Muscle layer of colon (tissue), 2 donors: ENCODE data around the gene PRTN3.

Experiments used
- H3K27ac ChIP-seq: one replicate; pipeline ENCODE4 v1.7.0; 2013; ENCODE audit warnings: low read depth, mild to moderate bottlenecking, low read length, moderate library complexity
- H3K27me3 ChIP-seq, 2 donors: one replicate each; pipeline ENCODE4 v1.7.0; 2013; ENCODE audit warnings: low read length in 2 of 2, mild to moderate bottlenecking in 2 of 2; ENCODE audit not compliant: insufficient read depth in 2 of 2, control insufficient read depth in 1 of 2
- H3K36me3 ChIP-seq: one replicate; pipeline ENCODE4 v1.7.0; 2013; ENCODE audit warnings: mild to moderate bottlenecking, low read length; ENCODE audit not compliant: insufficient read depth
- H3K4me1 ChIP-seq: one replicate; pipeline ENCODE4 v1.7.0; 2013; ENCODE audit warnings: mild to moderate bottlenecking, low read length; ENCODE audit not compliant: insufficient read depth
- H3K4me3 ChIP-seq, 2 donors: one replicate each; pipeline ENCODE4 v1.7.0; 2013; ENCODE audit warnings: low read length in 2 of 2, low read depth in 1 of 2, mild to moderate bottlenecking in 1 of 2, moderate library complexity in 1 of 2
- H3K9ac ChIP-seq: one replicate; pipeline ENCODE4 v1.7.0; 2013; ENCODE audit warnings: low read length
- H3K9me3 ChIP-seq: one replicate; pipeline ENCODE4 v1.7.0; 2013; ENCODE audit warnings: mild to moderate bottlenecking, low read length
- donor health status: abdominal sarcoma.
- donor health status: Adenocarcinoma of cecum.

PRTN3 gene

GRCh38 chr19:840519-841206 is at the start of gene PRTN3:
Gene PRTN3 (plus strand): TSS chr19:840999. CDS start chr19:841009, 10 bp downstream.
- no peaks in the 10 kb centered on the region for H3K9me3 ChIP-seq
- peaks cover 0 to 33% of the 10 kb centered on the region in 2 donors for H3K27me3 ChIP-seq
- H3K36me3 ChIP-seq: no peaks in the 10 kb centered on the region
- H3K4me3 ChIP-seq: no peak within 1 kb of the TSS
- H3K9ac ChIP-seq: no peak within 1 kb of the TSS
- H3K27ac ChIP-seq: no peak within 1 kb of the TSS
- no peaks in the 10 kb centered on the region for H3K4me1 ChIP-seq

- Histone ChIP-seq H3K9ac (no peak overlapping the region), H3K27ac (no peak overlapping the region), H3K4me3 (no peak overlapping the region), H3K36me3 (no peaks in the 10 kb centered on the region), H3K4me1 (peaks cover 5% of the 10 kb centered on the region), H3K9me3 (no peaks in the 10 kb centered on the region), H3K27me3 (no peaks in the 10 kb centered on the region)
Measured at GRCh38 chr19:791007-791566, 49.7 kb upstream of the PRTN3 start.

- Histone ChIP-seq H3K9ac (no peak overlapping the region), H3K4me3 (no peak overlapping the region), H3K27me3 (no peaks in the 10 kb centered on the region), H3K27ac (no peak overlapping the region), H3K9me3 (no peaks in the 10 kb centered on the region), H3K36me3 (no peaks in the 10 kb centered on the region), H3K4me1 (peaks cover 9% of the 10 kb centered on the region)
Measured at GRCh38 chr19:791567-792305, 49.1 kb upstream of the PRTN3 start.

- H3K36me3 ChIP-seq: no peaks in the 10 kb centered on the region
Measured at GRCh38 chr19:792306-792885, 48.4 kb upstream of the PRTN3 start.

GRCh38 chr19:793806-794205 is 47.0 kb upstream of the PRTN3 start:
- no peaks in the 10 kb centered on the region for H3K27me3 ChIP-seq
- no peak overlapping the region for H3K4me3 ChIP-seq
- no peak overlapping the region for H3K9ac ChIP-seq
- no peaks in the 10 kb centered on the region for H3K9me3 ChIP-seq
- no peaks in the 10 kb centered on the region for H3K36me3 ChIP-seq
- H3K4me1 ChIP-seq: peaks cover 13% of the 10 kb centered on the region
- no peak overlapping the region for H3K27ac ChIP-seq

More at GRCh38 chr19:792306-792885, 48.4 kb upstream of the PRTN3 start:
- H3K9ac ChIP-seq: no peak overlapping the region
- peaks cover 9% of the 10 kb centered on the region for H3K4me1 ChIP-seq
- H3K4me3 ChIP-seq: no peak overlapping the region
- H3K27me3 ChIP-seq: no peaks in the 10 kb centered on the region
- no peak overlapping the region for H3K27ac ChIP-seq
- no peaks in the 10 kb centered on the region for H3K9me3 ChIP-seq

GRCh38 chr19:795073-795611 is 45.7 kb upstream of the PRTN3 start:
- H3K27me3 ChIP-seq: no peaks in the 10 kb centered on the region
- H3K4me1 ChIP-seq: peaks cover 26% of the 10 kb centered on the region
- peaks cover 6% of the 10 kb centered on the region for H3K36me3 ChIP-seq
- H3K27ac ChIP-seq: peak overlapping the region; percentile 8
- H3K9me3 ChIP-seq: no peaks in the 10 kb centered on the region
- H3K4me3 ChIP-seq: no peak overlapping the region
- H3K9ac ChIP-seq: no peak overlapping the region

GRCh38 chr19:795691-796581 is 44.9 kb upstream of the PRTN3 start:
- peak overlapping the region; percentile 63 to 79 for H3K4me3 ChIP-seq
- peak overlapping the region; percentile 71 for H3K27ac ChIP-seq
- peaks cover 11% of the 10 kb centered on the region for H3K36me3 ChIP-seq
- H3K4me1 ChIP-seq: peaks cover 34% of the 10 kb centered on the region
- no peak overlapping the region for H3K9ac ChIP-seq
- H3K27me3 ChIP-seq: no peaks in the 10 kb centered on the region
- no peaks in the 10 kb centered on the region for H3K9me3 ChIP-seq

GRCh38 chr19:796692-797527 is 43.9 kb upstream of the PRTN3 start, which contains the start of gene PTBP1:
Gene PTBP1 (plus strand): TSS chr19:797452. CDS start chr19:797498, 46 bp downstream.
- Histone ChIP-seq H3K27me3 (no peaks in the 10 kb centered on the region), H3K9ac (peak within 1 kb of the TSS; percentile 39), H3K4me3 (peak within 1 kb of the TSS; percentile 72 to 79), H3K9me3 (no peaks in the 10 kb centered on the region), H3K4me1 (peaks cover 44% of the 10 kb centered on the region), H3K36me3 (peaks cover 11% of the 10 kb centered on the region), H3K27ac (peak within 1 kb of the TSS; percentile 82)

- no peaks in the 10 kb centered on the region for H3K9me3 ChIP-seq
- peak overlapping the region; percentile 82 for H3K27ac ChIP-seq
- peak overlapping the region; percentile 72 for H3K4me3 ChIP-seq
- no peak overlapping the region for H3K9ac ChIP-seq
- no peaks in the 10 kb centered on the region for H3K27me3 ChIP-seq
- peaks cover 11% of the 10 kb centered on the region for H3K36me3 ChIP-seq
- peaks cover 52% of the 10 kb centered on the region for H3K4me1 ChIP-seq
Measured at GRCh38 chr19:797528-798414, 43.0 kb upstream of the PRTN3 start.
